Left renal cortex interstitium (tissue), 4 donors: Measurements from ENCODE around the gene PRKRA. TPM values are rescaled to one million over a fixed set of nuclear protein-coding genes. Genes with fewer than 3 reads are reported as not detected.
"Not testable (repeated sequence)": the region's sequence is repeated elsewhere in the genome, so short reads cannot be mapped to it uniquely, and the experiment has no call there.

Experiments used
- DNase-seq, 4 donors: peaks; one replicate each; pipeline ENCODE4 v3.0.0-alpha.2; 2013; ENCODE audit warnings: low read depth in 4 of 4, low spot score in 2 of 4, missing footprints in 1 of 4
- polyA plus RNA-seq, 4 donors: library from polyadenylated mRNA; unstranded; fragments of 120-200 nt; gene quantifications; one replicate each; pipeline ENCODE4 v1.2.1, GENCODE V29; 2013; ENCODE audit not compliant: insufficient read length in 4 of 4

PRKRA gene
- polyA plus RNA-seq, 4 donors: 70.8 to 89.7 (median 79.2) TPM

GRCh38 chr2:178469219-178469849, 18.4 kb upstream of the PRKRA start:
- DNase-seq: no peak

- no peak for DNase-seq
Observed at GRCh38 chr2:178457390-178457886, 6.5 kb upstream of the PRKRA start.

GRCh38 chr2:178455947-178456346, 5.0 kb upstream of the PRKRA start:
- no peak for DNase-seq

- DNase-seq: no peak
Observed at GRCh38 chr2:178452870-178453269, 1.9 kb upstream of the PRKRA start.

GRCh38 chr2:178452334-178452733, 1.4 kb upstream of the PRKRA start:
- no peak for DNase-seq

GRCh38 chr2:178450524-178450773, 526 bp downstream of the PRKRA start:
- DNase-seq: no peak

GRCh38 chr2:178449700-178450523, 1.1 kb downstream of the PRKRA start:
- DNase-seq: no peak

- DNase-seq: no peak
Observed at GRCh38 chr2:178448968-178449661, 1.9 kb downstream of the PRKRA start.

GRCh38 chr2:178441426-178441825, 9.5 kb downstream of the PRKRA start:
- no peak for DNase-seq

GRCh38 chr2:178436662-178437061, 14.3 kb downstream of the PRKRA start:
- no peak for DNase-seq

- no peak for DNase-seq
Observed at GRCh38 chr2:178429336-178429735, 21.6 kb downstream of the PRKRA start.

GRCh38 chr2:178428396-178428806, 22.6 kb downstream of the PRKRA start:
- DNase-seq: no peak

GRCh38 chr2:178427458-178427857, 23.5 kb downstream of the PRKRA start:
- DNase-seq: no peak

- no peak for DNase-seq
Observed at GRCh38 chr2:178426388-178426787, 24.6 kb downstream of the PRKRA start.

- no peak for DNase-seq
Observed at GRCh38 chr2:178425255-178425827, 25.6 kb downstream of the PRKRA start.

- DNase-seq: not testable (repeated sequence)
Observed at GRCh38 chr2:178423746-178424145, 27.2 kb downstream of the PRKRA start.

GRCh38 chr2:178422097-178422496, 28.9 kb downstream of the PRKRA start:
- DNase-seq: no peak

GRCh38 chr2:178420463-178420999, 30.4 kb downstream of the PRKRA start:
- no peak for DNase-seq

- DNase-seq: no peak
Observed at GRCh38 chr2:178419123-178419522, 31.9 kb downstream of the PRKRA start.

GRCh38 chr2:178418426-178418825, 32.5 kb downstream of the PRKRA start:
- no peak for DNase-seq

GRCh38 chr2:178417916-178418315, 33.1 kb downstream of the PRKRA start:
- no peak for DNase-seq
